GM19467 (cell line): Measurements from ENCODE around the gene SBSN.

ENCODE experiments used
- ATAC-seq: cut with Tn5 transposase; IDR thresholded peaks from one replicate; pipeline ENCODE4 v1.9.1; 2021; ENCODE audit warnings: mild to moderate bottlenecking, moderate library complexity; ENCODE audit not compliant: unreplicated experiment

SBSN gene, protein sequence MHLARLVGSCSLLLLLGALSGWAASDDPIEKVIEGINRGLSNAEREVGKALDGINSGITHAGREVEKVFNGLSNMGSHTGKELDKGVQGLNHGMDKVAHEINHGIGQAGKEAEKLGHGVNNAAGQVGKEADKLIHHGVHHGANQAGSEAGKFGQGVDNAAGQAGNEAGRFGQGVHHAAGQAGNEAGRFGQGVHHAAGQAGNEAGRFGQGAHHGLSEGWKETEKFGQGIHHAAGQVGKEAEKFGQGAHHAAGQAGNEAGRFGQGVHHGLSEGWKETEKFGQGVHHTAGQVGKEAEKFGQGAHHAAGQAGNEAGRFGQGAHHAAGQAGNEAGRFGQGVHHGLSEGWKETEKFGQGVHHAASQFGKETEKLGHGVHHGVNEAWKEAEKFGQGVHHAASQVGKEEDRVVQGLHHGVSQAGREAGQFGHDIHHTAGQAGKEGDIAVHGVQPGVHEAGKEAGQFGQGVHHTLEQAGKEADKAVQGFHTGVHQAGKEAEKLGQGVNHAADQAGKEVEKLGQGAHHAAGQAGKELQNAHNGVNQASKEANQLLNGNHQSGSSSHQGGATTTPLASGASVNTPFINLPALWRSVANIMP

DNA sequence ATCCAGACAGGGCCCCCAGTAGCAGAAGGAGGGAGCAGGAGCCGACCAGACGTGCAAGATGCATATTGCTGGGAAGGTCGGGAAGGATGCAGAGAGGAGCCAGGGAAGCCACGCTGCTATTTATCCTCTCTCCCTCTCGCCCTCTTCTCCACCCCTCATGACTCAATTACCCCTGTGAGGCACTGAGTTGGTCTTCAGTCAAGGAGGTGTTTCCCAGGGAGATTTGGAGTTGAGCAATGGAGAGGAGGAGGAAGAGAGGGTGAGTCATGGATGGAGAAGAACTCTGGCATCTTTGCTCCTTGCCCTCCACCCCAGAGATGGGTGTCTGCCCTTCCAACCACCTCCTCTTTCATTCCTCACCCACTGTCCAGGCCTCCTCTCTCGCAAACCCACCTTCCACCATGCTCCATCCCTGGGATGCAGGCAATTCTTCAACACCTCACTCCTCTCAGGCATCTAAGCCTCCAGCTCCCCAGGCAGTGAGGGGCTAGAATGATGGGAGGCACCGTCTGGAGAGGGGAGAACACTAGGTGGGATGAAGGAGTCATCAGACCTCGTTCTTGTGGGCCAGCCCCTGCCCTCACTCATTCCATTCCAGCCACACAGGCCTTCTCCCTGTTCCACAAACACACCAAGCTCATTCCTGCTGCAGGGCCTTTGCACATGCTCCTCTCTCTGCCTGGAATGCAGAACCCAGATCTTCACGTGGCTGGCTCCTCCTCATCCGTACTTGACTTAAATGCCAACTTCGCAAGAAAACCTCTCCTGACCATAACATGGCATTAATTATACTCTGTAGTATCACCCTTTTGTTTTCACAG is at the start of gene SBSN:
SBSN (minus strand) TSS at position 94 of the 821 bp plus-strand sequence; CDS start at position 64, 30 bp downstream.
- ATAC-seq: no peak

DNA sequence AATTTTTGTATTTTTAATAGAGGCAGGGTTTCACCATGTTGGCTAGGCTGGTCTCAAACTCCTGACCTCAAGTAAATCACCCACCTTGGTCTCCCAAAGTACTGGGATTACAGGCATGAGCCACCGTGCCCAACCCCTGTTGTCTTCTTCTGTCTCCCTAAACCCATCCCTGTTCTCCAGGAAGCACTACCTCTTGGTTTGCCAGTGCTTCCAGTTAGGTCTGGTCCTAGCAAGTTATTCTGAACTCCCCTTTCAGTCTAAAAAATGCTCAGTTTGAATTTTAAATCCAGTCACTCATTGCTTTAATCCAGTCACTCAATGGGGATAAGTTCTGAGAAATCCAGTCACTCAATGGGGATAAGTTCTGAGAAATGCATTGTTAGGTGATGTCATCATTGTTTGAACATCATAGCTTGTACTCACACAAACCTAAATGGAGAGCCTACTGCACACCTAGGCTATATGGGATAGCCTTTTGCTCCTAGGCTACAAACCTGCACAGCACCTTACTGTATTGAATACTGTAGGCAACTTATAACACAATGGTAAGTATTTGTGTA is 43.4 kb upstream of the SBSN start:
- no peak for ATAC-seq

DNA sequence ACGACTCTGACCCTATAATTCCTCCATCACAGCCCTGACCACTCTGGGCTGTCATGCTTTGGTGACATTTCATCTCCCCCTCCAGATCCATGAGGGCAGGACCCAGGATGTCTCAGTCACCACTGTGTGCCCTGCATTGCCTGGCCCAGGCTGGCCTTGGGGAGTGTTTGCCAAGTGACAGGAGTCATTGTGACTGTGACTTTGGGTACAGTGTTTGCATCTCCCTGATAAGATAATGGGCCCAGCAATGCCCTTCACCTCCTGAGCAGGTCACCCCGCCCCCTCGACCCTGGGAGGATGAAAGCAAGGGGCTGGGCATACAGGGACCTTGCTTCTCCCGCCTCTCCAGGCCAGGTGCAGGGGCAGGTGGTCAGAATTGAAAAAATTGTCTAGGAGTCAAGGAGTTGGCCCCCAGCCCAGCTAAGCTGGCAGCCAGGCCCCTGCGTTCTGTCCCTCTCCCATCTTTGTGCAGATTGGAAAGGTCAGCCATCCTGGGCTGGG is 41.2 kb upstream of the SBSN start:
- ATAC-seq: no peak

DNA sequence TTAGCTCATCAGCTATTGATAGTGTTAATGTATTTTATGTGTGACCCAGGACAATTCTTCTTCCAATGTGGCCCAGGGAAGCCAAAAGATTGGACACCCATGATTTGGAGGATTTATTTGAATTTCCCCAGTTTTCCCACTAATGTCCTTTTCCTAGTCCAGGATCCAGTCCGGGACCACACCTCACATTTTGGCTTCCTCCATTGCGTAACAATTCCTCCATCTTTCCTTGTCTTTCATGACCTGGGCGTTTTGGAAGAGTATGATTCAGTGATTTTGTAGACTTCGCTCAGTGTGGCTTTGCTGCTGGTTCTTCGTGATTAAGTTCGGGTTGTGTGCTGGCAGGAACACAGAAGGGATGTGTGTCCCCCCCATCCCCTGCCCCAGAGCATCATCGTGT is 38.6 kb upstream of the SBSN start:
- no peak for ATAC-seq

DNA sequence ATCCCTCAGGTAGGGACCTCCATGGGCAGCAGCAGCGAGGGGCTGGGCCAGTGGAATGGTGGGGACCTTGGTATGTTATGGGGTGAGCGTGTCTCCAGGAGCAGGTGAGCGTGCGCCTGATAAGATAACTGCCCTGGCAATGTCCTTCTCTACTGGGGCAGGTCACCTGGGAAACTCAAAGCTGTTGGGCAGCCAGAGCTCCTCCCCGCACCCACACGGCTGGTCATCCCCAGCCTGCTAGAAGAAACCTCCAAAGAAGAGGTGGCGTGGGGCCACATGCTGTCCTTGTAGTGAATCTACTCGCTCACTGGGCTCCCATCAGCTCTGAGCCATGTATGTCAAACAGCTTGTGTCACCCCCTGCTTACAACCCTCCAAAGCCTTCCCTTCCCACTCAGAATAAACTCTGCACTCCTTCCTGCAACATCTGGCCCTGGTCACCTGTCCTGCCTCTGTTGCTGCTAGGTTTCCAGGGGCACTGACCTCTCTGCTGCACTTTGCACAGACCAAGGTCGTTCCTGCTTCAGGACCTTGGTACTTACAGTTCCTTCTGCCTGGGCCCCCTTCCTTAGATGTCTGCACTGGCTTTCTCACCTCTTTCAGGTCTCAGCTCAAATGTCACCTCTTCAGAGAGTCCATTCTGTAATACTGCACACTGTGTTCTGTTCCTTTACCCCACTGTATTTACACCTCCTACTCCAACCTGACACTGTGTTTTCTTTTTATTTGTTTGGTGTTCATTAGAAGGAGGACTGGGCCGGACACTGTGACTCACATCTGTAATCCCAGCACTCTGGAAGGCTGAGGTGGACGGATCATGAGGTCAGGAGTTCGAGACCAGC is 37.1 kb upstream of the SBSN start:
- ATAC-seq: no peak

DNA sequence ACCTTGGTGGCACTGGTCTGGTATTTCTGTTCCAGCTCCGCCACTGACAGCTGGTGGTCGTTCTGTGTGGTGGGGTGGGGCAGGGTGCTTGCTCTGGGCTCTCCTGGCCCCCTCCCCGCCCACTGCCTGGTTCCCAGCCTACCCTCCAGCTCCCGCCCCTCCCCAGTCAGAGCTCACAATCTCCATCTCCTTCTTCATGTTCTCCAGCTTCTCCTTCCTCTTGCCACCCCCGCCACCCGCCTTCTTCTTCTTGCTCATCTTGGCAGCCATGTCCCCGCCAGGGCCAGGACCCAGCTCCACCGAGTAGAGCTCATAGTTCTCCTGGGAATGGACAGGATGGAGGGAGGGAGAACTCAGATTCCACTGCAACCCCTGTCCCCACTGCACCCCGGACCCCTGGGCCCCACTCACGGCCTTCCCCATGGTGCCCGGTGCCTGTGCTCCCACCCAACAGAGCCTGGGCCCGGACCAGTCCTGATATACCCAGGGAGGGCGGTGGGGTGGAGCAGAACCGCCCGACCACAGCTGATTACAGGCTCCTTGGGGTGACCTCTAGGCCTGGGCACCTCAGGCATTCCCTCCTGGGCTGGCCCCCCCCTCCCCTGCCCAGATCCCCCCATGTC is 35.2 kb upstream of the SBSN start, which contains the start of gene ATP4A:
ATP4A (minus strand) TSS at position 452 of the 623 bp plus-strand sequence; CDS start at position 423, 29 bp downstream.
- ATAC-seq: no peak

DNA sequence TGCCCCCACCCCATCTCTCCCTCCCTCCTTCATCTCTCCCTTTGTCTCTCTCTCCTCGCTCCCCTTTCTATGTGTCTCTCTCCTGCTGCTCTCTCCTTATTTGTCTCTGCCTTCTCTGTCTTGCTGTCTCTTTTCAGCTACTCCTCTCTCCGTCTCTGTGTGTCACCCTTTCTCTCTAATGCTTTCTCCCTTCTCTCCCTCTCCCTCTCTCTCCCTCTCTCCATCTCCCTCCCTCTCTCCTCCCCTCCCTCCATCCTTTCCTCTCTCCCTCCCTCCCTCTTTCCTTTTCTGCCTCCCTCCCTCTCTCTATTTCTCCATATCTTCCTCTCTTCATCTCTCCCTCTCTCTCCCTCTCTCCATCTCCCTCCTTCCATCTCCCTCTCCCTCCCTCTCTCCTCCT is 34.7 kb upstream of the SBSN start:
- no peak for ATAC-seq

DNA sequence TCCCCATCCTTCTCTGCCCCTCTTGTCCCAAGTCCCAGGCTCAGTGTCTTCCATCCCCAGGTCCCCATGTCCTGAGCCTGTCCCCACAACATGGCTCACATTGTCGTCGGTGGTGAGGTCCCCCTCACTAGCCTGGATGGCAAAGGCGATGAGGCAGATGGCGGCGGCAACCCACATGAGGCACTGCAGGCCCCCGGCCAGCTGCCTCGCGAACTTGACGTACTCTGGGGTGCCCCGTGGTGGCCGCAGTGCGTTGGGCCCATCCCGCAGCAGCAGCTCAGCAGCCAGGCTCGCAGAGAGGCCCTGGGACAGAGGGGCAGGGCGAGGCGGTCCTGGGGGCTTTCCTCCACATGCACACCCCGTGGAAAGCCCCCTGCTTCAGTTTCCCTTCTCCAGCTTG is 34.2 kb upstream of the SBSN start:
- no peak for ATAC-seq

DNA sequence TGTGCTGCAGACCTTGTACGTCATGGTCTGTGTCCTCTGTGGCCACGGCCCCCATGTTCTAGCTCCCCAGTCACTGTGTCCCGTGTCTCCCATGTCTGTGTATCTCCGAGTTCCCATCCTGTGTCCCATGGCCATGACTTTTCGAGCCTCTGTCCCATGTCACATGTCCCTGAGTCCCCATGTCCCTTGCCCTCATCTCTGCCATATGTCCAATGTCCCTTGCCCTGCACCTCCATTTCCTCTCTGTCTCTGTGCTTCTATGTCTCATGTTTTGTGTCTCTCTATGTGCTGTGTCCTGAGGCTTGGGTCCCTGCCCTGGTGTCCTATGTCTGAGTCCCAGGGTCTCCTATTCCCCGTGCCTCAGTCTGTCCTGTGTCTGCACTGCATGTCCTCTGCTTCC is 33.3 kb upstream of the SBSN start:
- no peak for ATAC-seq

DNA sequence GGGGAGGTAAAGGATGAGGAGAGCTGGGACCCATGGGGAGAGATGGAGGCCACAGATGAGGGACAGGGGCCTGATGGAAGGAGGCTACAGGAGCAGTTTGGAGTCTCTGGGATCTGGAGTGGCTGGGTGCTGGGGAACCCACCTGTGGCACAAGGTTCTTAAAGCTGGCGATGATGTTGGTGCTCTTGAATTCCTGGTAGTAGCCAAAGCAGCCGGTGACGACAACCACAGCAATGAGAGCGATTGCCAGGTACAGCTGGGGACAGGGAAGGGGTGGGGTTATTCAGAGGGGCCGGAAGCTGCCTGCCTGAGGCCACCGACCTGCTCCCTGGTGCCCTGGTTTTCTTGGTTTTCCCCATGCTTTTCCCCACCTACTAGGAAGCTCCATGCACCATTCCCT is 32.6 kb upstream of the SBSN start:
- ATAC-seq: no peak

DNA sequence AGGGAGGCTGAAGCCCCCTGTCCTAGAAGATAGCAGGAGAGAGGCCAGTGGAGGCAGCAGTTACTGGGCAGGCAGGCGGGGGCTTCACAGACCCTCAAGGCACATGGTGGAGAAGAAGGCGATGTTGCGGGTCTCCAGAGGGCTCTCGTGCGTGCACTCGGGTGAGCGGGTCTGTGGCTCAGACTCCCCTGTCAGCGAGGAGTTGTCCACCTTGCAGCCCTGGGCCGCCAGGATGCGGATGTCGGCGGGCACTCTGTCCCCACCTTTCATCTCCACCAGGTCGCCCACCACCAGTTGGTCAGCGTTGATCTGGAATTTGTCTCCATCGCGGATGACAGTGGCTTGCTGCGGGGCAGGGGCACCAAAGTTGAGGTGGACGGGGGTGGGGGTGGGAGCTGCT is 32.2 kb upstream of the SBSN start:
- ATAC-seq: no peak

DNA sequence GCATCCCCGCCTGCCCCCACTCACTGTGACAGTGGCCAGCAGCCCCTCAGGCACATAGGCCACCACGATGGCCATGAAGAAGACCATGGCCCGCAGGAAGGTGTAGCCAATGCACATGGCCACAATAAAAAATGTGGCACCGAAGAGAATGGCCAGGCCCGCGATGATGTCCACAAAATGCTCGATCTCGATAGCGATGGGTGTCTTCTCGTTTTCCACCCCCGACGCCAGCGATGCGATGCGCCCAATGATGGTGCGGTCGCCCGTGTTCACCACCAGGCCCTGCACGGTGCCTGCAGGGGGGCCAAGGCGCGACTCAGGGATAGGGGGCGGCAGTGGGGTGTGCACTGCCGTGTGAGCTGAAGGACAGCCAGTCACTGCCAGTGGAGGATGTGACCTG is 31.7 kb upstream of the SBSN start:
- ATAC-seq: no peak

DNA sequence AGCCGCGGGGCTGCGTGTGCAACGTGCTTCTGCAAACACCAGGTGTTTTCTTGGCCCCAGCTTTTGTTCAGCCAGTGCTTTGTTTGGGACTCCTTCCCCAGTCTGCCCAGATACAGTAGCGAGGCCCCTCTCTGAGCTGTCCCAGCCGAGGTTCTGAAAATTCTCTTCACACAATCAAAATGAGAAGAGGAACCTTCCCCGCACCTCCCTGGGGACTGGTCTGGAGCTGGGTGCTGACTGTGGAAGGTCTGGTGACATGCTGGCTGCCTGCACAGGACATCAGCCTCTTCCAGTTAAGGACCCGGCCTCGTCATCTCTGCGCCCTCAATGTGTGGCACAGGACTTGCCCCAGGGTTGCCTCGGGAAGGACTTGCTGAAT is 31.2 kb upstream of the SBSN start:
- ATAC-seq: peak; percentile 61

DNA sequence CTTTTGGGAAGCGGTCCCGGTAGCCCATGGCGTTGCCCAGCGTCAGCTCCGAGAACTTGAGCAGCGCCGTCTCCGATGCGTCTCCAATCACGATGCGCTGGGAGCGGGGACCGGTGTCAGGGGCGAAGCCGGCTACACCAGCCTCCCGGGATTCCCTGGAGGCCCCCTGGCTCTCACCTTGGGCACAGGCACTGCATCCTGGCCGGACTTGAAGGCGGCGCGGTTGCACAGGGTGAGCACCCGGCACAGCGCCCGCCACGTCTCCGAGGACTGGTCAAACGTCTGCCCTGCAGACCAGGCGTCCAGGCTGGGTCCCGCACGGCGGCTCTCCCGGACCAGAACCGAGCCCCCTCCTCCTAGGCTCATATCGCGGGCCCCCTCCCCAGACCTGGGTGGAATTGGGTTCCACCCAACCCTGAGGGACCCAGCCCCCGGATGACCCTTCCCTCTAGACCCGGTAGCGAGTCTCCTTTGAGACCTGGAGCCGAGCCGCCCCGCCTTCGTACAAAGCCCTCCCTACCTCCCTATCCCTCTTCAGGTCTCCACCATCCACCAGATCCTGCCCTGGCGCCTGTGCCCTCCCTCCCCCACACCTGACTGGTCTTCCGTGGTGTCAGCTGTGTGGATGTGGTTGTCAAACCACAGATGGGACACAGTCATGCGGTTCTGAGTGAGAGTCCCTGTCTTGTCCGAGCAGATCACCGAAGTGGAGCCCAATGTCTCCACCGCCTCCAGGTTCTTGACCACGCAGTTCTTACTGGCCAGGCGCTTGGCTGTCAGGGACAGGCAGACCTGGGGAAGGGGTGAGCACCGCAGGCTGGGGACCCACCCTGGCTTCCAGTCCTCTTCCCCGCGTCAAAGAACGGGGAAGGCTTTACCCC is 30.5 kb upstream of the SBSN start:
- no peak for ATAC-seq

DNA sequence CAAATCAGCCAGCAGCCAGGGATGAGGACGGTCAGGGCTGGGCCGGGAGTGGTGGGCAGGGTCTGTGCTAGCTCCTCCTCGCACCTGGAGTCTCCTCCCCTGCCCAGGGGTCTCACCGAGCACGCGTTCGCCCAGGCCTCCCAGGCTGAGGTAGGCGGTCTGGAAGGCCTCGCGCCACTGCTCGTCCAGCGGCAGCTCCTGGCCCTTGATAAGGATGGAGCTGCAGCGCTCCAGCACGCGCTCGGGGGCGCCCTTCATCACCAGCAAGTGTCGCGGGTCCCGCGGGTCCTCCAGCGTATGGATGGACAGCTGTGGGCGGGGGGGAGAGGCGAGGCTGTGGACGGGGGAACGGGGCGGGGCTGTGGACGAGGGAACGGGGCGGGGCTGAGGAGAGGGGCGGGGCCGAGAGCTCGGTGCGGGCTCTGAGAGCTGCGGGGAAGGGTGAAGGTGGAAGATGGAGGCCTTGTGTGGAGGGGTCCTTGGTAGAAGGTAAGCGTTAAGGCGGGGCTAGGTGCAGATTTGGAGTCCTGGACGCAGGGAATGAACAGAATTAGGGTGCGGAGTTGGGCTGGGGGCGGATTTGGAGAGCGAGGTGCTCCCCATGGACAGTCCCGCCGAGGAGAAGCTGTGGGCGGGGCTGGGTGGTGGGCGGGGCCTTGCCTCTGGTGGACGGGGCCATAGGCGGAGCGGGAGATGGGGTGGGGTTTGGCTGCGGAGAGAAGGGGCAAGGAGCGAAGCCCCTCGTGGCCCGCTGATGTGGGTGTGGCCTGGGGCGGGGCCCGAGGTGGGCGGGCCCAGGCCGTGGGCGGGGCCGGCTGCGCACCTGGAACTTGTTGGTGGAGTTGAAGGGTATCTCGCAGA is 29.7 kb upstream of the SBSN start:
- ATAC-seq: no peak

DNA sequence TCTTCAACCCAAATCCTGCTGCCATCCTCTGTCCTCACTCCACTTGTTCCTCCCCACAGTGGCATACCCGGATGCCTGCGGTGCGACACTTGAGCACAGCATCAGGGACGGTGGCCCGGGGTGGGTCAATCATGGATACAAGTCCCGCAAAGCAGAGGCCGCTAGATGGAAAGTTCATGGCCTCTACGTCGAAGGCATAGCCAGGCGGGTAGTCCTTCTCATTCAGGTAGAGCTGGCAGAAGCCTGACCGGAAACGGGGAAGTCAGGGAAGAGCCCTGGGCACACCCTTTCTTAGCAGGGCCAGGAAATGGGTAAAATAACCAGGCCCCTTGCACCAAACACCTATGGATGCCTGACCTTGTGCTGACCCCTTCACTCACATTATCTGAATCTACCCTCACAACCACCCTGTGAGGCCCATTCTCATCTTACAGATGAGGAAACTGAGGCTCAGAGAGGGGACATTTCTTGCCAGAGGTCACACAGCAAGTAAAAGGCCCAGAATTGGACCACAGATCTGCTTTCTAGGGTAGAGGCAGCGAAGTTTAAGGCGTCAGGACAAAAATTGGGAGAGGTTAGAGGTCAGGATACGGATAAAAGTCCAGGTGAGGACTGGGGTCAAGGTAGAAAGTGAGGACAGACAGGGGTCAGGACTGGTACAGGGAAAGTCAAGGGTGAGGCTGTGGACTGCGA is 28.9 kb upstream of the SBSN start:
- no peak for ATAC-seq

DNA sequence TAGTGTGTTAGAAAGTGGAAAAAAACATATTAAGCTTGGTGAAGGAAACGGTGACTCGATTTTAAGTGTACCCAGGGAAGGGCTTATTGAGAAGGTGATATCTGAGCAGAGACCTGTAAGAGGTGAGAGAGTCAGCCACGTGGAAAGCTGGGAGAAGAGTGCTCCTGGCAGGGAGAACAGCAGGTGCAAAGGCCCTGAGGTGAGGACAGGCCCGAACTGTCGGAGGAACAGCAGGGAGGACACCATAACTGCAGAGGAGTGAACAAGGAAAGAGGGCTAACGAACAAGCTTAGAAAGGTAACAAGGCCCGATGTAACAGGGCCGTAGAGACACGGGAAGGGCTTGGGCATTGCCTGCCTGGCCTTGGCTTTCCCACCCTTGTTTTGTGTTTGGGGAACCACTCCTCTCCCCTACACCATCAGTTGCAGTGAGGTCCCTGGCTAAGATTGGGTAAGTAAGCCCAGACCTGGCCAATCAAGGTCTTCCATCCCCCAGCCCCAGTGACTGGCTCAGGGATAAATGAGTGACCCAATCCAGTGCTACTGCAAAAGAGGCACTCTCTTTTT is 28.0 kb upstream of the SBSN start:
- no peak for ATAC-seq
